GM18517 (cell line): Measurements from ENCODE around the gene NR6A1.

ENCODE experiments used
- ATAC-seq: cut with Tn5 transposase; IDR thresholded peaks from one replicate; pipeline ENCODE4 v1.9.1; 2021; ENCODE audit warnings: mild to moderate bottlenecking, moderate library complexity; ENCODE audit not compliant: unreplicated experiment

NR6A1 gene

DNA sequence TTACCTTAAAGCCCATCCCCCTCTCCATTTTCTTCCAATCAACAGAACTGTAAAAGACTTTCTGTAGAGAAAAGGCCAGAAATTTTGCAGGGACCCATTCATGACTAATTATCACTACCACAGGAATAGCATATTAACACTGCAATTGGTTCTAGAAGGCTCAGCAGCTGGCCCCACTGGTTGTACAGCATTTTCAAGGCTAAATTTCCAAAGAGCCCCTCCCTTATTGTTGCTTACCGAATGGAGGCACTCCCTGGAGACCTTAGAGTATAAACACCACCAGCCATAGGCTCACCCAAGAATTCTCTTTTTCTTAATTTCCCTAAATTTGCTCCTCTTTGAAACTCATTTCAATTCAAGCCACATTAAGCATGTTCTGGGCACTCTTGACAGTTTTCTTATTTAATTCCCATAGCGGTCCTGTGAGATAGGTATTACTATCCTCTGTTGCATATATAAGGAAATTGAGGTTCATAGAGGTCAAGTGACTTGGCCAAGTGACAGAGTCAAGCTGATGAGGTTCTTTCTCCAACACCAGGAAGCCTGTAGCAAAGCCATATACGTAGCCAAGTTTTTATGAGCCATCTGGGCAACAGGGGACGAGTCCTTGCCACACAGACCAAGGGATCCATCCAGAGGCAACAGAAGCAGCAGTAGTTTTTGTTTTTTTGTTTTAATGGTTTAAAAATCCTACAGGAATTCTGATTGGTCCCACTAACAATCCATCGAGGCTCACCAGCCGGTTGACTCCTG is 180.0 kb downstream of the NR6A1 start:
- no peak for ATAC-seq

DNA sequence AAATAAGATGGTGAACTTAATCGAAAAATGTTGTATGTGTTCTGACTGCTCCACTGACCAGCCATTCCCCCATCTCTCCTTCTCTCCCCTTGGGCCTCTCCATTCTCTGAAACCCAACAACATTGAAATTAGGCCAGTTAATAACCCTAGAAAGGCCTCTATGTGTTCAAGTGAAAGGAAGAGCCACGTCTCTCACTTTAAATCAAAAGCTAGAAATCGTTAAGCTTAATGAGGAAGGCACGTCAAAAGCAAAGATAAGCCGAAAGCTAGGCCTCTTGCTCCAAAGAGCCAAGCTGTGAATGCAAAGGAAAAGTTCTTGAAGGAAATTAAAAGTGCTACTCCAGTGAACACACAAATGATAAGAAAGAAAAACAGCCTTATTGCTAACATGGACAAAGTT is 186.5 kb downstream of the NR6A1 start:
- no peak for ATAC-seq

DNA sequence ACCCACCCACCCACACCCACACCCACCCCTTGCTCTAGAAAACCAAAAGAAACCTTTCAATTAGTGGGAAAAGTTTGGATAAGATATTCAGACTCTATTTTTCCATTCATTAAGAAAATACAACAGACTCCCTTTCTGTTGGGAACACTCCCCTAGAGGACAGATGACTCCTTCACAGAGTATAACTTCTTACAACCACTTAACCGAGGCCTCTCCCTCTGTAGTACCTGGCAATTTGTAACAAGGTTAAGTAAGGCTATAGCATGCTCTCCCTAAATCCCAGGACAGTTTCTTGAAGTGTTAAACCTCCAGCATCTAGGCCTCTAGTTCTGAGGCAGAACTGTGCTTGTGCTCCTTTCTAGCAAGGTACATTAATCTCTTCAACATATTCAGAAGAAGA is 188.0 kb downstream of the NR6A1 start:
- ATAC-seq = no peak

DNA sequence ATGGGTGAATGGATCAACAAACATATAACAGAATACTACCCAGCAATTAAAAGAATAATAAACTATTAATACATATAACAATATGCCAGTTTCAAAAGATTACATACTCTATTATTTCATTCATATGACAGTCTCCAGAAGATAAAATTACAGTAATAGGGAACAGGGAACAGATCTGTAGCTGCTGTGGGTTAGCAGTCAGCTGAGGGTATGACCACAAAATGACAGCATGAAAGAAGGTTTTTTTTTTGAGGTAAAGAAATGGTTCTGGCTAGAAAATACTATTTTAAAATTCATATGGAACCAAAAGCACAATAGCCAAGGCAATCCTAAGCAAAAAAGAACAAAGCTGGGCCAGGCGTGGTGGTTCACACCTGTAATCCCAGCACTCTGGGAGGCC is 190.9 kb downstream of the NR6A1 start:
- no peak for ATAC-seq

DNA sequence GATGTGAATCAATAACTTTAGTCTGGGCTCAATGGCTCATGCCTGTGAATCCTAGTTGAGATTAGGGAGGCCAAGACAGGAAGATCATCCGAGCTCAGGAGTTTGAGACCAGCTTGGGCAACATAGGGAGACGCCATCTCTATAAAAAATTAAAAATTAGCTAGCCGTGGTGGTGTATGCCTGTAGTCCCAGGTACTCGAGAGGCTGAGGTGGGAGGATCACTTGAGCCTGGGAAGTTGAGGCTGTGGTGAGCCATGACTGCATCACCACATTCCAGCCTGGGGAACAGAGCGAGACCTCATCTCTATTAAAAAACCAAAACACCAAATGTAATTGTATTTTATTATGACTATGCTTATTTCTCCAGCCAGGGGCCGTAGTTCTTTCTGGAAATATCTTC is 194.4 kb downstream of the NR6A1 start:
- no peak for ATAC-seq

DNA sequence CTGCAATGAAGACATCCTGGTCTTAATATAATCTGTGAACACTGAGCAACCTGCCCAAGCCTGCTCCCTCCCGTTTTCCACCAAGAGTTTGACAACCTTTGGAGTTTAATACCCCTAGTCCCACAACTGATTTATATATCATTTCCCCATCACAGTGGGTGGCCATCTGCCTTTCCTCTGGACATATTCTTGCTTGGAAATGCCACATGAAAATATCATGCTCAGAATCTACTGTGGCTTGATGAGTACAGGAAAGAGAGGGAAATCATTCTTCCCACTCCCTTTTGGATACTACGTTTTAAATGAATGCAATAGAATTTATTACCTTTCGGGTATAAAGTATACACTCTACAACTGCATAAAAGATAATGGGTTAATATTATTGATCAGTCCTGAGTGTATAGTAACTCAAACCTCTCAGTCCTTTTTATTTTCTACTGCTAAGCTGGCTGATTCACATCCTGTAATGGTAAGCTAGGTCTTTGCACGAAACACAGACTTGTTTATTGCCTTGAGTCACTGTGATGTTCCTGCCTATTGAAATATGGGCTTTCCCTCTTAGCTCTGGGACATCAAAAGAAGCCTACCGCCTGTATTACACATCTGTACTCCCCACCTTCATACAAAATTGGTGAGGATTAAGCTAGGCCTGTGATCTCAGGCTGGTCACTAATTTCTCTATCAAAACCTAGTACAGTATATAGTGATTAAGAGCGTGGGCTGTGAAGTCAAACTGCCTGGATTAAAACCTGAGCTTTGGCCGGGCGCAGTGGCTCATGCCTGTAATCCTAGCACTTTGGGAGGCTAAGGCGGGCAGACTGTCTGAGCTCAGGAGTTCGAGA is 196.4 kb downstream of the NR6A1 start:
- ATAC-seq = no peak

DNA sequence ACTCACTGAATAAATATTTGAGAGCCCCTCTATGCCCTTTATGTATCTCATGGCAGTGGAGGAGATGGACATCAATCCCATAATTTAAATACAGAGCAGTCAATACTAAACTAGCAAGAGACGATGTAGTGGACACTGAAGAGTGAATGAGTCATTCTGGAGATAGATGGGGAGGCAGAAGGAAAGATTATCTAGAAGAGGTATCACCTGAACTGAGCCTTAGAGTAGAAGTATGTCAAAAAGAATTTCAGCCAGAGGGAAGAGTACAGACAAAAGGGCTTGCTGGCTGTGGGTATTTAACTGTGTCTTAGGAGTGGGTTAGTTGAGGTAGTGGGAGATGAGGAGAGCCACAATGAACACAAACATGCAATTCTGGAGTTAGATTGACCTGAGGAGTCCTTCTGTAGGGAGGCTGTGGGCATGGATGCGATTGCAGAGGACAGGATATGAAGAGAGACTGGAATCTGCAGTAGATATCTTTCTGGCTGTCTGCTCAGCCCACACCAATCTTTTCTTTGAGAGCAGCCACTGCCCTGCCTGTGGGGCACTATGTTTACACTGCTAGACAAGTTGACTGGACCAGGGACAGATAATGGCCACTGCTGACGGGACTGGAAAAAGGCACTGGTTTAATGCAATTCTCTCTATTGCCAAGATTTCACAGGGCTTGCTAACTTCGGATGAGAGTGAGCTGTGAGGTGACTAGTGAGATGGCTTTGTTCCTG is 200.0 kb downstream of the NR6A1 start:
- no peak for ATAC-seq

DNA sequence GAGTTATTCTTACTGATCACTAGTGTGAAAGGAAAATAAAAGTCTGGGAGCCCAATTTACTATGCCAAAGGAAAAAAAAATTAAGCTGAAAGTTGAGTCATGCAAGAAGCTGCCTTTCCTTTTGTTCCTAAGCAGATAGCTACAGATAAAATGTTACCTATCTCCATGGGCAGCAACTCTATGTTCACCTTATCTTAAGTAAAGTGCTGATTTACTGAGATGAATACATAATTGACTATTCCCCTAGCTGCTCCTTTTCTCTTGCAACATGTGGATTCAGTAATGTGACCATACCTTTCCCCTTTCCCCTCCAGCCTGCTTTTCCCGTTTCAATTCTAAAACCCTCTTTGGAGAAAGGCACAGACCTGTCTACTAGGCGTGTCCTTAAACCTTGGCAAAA is 201.2 kb downstream of the NR6A1 start:
- no peak for ATAC-seq

DNA sequence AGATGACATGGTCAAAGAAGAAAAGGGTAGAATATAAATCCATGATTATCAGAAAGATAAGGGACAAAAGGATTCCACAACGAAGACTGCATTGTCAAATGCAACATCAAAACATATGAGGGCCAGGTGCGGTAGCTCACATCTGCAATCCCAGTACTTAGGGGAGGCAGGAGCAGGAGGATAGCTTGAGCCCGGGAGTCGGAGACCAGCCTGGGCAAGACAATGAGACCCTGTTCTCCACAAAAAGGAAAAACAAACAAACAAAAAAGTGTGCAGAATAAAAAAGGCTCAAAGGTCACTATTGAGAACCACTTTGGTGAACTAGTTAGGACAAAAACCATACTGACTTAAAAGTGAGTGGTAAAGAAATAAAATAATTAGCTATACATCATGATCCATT is 203.7 kb downstream of the NR6A1 start:
- no peak for ATAC-seq

DNA sequence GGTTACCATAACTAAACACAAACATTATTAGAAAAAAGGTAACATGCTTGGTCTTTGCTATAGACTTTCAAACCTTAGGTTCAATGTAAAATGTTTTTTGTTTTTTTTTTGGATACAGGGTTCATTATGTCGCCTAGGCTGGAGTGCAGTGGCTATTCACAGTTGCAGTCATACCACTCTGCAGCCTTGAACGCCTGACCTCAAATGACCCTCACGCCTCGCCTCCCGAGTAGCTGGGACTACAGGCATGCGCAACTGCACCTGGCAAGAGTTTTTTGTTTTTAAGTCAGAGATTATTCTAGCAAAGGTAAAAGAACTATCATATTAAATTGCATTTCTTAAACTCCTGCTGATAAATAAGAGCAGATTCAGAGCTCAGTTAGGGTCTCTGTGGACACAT is 208.8 kb downstream of the NR6A1 start:
- ATAC-seq = no peak

DNA sequence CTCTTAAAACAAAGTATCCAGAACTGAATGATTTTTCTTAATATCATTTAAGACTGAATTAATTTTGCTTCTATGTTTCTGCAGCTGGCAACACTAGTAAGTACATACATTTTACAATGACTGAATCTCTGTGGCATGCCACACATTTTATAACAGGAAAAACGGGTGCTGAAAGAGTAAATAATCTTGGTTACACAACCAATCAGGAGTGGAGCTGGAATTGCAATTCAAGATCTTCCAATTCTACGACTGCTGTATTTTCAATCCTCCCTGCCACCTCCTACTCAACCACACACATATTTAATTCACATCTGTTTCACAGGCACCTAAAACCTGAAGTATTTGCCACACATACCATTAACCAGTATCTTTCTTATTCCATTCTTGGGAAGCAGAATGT is 211.2 kb downstream of the NR6A1 start:
- no peak for ATAC-seq

DNA sequence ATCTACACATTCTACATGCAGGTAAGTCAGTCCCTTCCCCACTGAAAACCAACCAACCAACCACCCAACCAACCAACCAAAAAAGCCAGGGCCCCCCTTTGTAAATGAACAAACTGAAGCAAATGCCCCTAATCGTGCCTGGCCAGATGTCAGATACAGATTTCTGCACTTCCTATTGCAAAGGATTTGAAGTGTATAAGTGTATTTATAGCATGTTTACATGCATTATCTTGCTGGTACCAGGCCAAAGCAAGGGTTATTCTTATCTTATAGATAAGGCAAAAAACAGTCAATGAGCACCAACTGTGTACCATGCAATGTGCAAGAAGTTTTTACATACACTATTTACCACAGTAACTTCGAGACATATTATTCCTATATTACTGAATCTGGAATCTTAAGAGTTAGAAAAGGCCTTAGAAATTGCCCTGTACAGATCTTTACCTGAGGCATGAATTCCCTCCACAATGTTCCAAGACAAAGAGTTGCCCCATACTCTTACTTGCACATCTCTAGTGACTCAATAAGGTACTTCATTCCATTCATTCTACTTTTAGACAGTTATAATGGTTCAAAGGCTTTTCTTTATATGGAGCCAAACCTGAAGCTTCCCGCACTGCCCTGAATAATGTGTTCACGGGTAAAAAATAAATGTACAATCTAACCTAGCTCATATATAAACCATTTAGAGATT is 212.2 kb downstream of the NR6A1 start:
- ATAC-seq = no peak

DNA sequence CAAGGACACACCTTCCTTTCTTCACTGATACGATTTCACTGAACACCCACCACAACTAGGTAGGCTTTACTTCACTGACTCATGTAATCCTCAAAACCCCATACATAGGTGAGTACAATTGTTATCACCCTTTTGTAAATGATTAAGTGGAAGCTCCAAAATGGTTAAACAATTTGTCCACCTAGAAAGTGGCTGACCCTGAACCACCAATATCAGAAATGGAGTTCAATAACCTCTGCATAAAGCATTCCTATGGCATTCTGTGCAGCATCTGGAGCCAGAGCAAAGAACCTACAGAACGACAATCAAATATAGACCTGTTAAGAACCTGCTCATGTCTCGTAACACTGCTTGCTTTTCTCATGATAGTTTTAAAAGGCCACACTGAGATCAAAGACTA is 213.2 kb downstream of the NR6A1 start:
- no peak for ATAC-seq

DNA sequence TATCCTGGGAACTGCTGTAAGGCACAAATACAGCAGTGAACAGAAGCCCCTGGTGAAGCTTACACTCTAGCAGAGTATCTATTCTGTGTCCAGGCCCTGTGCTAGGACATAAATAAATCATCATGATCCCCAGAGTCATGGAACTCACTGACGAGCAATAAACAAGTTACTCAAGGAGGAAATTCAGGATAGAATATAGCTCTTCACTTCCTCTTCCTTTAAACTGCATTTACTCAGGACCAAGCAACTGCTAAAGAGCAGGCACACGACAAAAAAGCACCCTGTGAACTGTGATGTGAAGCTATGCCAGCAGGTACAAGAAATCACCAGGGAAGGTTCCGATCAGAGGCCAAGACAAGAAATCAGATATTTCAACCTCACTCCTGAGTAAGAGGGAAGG is 216.1 kb downstream of the NR6A1 start:
- no peak for ATAC-seq

DNA sequence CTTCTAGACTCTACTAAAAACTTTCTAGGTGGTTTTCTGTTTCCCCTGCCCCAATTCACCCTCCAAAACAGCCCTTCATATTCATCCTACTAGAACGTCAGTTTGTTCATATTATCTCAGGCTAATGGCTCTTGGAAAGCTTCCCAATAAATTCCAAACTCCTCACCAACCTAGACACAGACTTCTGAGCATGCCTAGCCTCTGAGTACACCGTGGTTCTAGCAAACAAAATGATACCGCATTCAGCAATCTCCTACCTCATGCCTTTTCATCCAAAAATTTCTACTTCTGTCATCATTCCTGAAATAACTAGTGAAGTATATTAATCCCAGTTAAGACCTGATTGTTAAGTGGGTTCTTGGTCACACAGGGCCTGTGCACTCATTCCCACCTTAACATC is 217.4 kb downstream of the NR6A1 start:
- no peak for ATAC-seq

DNA sequence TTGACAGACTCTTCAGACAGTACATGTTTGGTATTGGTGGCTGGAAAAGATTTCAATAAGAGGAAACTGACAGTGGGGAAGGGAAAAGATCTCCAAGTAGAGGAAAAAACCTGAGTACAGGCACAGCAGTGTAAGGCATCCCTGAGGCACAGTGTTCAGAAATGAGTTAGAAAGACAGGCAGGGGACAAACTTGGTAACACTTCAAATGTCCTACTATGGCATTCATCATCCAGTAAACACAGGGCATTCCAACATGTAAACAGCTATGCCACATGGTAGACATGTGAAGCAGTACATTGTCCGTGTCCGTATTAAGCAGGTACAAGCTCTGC is 218.9 kb downstream of the NR6A1 start:
- ATAC-seq = no peak

DNA sequence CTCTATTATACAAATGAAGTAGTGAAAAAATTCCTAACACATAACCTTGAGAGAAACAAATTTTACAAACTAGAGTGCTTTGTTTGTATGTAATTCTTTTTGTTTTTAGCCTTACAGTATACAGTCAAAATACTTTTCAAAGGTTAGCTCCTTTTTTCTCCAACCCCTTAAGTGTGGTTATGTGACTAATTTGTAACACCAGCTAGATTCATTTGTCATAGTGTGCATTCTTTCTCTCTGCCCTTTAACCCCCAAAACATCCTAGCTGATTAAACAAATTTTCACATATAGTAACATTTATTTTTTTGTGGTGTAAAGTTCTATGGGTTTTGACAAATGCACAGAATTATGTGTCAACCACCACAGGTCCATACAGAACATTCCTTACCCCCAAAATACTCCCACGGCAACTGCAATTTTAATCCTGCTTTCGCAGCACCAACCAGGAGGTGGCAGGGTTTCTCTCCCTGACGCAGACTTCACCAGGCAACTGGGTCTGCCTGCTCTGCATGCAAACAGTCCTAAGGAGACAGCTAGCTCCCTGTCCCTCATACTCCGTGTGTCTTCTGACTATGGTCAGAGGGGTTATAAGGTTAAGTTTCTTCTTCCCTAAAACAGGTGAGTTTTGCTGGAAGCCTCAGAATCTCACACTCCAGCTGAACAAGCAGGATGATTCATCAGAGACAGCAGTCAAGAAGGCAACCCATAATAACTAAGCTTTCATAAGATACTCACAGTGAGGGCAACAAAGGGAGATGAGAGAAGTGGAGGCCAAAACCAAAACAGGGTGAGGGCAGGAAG is 219.4 kb downstream of the NR6A1 start:
- ATAC-seq = no peak

DNA sequence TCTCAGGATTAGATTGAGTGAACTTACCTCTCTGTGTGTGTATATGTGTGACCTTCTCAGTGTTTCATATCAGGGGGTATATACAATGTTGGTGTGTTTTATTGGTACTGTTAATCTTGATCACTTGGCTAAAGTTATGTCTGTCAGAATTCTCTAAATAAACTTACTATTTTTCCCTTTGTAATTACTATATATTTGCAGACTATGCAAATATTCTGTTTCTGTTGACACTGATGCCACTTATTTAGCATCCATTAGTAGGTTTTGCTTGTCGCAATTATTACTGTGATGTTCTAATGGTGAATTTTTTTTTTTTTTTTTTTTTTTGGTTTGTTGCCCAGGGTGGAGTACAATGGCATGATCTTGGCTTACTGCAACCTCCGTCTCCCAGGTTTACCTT is 221.0 kb downstream of the NR6A1 start:
- ATAC-seq = no peak

DNA sequence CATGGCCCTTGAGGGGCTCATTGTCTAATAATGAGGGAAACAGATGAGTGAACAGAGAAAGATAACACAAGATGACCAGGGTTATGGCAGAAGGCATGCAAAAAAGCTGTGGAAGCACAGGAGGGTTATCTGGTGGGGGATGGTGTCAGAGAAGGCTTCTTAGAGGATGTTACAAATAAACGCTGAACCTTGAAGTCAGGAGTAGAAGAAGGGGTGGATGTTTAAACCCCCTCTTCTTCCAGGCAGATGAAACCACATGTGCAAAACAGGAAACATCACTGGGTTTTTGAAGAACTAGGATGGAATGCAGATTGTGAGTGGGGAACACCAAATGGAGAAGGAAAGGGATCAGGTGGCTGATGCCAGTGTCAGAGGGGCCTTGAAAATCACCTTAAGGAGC is 222.1 kb downstream of the NR6A1 start:
- ATAC-seq = no peak

DNA sequence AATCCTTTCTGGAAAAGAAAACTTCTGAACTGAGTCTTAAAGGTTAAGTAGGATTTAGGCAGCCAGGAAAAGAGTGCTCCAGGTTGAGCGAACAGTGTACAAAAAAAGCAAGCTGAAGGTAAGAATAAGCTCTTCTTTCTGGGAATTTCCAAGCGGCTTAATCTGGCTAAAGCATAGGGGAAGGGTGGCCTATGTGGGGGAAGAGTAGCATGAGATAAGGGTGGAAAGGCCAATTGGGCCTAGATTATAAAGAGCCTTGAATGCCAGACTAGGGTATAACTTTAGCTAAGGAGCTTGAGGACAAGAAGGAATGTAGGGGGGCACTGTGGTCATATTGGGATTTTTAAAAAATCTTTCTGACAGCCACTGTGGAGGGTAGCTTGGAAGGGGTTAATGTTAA is 226.6 kb downstream of the NR6A1 start:
- no peak for ATAC-seq

DNA sequence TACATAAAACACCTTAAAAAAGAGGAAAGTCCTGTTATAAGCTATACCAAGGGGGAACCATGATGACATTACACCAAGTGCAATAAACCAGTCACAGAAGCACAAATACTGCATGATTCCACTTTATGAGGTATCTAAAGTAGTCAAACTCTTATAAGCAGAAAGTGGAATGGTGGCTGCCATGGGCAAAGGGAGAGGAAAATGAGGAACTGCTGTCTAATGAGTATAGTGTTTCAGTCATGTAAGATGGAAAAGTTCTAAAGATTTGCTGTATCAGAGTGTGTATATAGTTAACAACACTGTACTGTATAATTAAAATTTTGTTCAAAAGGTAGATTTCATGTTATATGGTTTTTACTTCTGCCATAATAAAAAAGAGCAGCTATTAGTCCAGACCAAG is 229.3 kb downstream of the NR6A1 start:
- no peak for ATAC-seq
